HG03442 (cell line): Measurements from ENCODE around the gene UBQLN1.
A peak's percentile ranks its signal among the peaks of the same experiment; 100 is the strongest.

Experiments used
- ATAC-seq: cut with Tn5 transposase; IDR thresholded peaks from one replicate; pipeline ENCODE4 v1.9.1; 2021; ENCODE audit warnings: mild to moderate bottlenecking, moderate library complexity; ENCODE audit not compliant: unreplicated experiment

UBQLN1 gene

GRCh38 chr9:83698976-83699585 is 8.7 kb downstream of the UBQLN1 start:
- peak; percentile 32 for ATAC-seq

DNA sequence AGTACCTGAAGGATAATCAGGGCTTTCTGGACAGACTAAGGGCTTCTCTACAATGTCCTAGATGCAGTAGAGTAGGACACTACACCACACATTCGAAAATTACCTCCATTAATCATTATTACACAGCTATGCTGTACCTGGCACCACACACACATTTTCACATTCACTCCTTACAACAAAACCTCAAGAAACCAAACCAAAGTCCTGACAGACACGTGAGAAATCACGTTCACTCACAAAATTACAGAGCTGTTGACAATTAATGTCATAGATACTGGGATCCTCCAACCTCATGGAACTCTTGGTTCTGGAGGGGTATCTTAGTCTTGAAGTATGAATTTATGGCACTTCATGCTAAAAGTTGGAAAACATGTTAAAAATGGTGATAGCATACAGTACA is 16.3 kb downstream of the UBQLN1 start:
- no peak for ATAC-seq

DNA sequence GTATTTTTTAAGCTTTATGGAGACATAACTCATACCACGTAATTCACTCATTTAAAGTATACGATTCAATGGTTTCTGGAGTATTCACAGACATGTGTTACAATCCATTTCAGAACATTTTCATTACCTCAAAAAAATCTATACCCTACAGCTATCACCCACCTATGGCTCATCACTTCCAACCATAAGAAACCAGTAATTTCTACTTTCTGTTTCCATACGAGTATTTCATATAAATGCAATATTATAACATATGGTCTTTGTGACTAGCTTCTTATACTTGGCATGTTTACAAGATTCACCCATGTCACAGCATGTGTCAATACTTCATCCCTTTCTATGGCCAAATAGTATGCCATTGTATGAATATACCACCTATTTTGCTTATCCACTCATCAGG is 18.8 kb downstream of the UBQLN1 start:
- no peak for ATAC-seq

DNA sequence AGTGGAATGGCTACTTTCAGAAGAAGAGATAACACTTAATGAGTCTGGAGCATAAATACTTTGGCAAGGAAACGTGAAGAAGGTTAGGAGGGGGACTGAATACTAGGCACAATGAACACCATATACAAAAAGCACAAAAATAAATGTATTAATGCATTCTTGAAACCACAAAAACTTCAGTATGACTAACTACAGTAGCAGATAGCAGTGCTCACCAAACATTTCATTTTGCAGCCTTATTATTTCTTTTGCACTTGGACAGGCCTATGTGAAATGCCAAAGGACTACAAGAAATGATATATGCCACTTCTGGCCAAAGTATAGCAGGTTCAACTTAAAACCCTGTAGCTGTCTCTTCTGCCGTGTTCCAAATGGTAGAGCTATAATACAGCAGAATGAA is 26.3 kb downstream of the UBQLN1 start:
- no peak for ATAC-seq

DNA sequence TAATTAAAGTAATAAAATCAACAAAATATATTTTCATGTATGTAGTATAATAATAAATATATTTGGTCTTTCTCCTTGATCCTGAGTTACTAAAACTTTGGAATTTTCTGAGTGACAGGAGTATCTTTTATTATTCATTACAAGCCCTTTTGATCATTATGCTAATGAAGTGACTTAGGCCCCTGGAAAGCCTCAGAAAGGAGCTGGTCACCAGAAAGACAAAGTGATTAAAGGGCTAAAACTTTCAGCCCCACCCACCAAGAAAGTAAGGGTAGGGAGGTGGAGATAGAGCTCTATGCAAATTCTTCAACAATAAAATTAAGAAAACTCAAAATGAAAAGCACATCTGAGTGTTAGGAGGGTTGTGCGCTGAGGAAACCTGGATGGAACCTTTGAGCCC is 27.5 kb downstream of the UBQLN1 start:
- no peak for ATAC-seq

DNA sequence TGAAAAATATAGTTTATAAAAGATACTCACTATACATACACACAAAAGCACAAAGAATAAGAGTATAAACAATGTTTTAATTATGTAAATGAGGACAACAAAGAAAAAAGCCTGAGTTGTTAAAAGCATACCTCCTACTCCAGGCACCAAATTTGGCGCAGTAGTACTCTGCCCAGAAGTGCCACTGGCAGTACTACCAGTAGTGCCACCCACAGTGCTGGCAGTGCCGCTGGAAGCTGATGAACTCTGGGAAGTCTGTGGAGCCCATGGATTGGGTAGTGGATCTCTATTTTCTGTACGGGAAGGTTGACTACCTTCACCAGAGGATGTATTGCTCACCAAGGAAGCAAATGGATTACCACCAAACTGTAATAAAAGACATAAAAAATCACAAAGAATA is 30.2 kb downstream of the UBQLN1 start:
- no peak for ATAC-seq

- no peak for ATAC-seq
Observed at GRCh38 chr9:83675466-83675865, 32.3 kb downstream of the UBQLN1 start.

GRCh38 chr9:83671451-83671850 is 36.3 kb downstream of the UBQLN1 start:
- no peak for ATAC-seq

DNA sequence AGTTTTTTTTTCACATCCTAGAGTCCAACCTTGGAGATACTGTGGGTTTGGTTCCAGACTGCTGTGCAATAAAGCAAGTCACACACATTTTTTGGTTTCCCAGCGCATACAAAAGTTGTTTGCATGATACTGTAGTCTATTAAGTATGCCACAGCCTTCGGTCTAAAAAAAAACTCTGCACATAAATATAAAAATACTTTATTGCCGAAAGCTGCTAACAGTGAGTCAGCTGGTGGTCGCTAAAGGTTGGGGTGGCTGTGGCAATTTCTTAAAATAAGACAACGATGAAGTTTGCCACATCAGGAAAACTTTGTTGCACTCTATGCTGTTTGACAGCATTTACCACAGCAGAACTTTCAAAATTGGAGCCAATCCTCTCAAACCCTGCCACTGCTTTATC is 37.4 kb downstream of the UBQLN1 start:
- no peak for ATAC-seq

DNA sequence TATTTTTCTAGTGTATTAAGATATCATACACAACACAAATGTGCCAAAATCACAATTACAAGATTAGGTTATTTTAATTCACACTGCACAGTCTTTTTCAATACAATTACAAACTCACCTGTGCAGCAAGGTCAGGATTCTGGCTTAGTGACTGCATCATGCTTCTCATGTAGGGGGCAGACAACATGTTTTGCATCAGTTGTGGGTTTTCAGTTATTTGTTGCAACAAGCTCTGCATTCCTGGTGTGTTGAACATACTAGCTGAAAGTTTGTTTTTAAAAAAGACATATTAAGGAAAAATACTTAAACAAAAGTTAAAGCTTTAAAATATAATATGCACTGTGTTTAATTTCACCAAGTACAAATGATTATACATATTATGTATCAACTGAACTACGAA is 38.7 kb downstream of the UBQLN1 start:
- no peak for ATAC-seq

DNA sequence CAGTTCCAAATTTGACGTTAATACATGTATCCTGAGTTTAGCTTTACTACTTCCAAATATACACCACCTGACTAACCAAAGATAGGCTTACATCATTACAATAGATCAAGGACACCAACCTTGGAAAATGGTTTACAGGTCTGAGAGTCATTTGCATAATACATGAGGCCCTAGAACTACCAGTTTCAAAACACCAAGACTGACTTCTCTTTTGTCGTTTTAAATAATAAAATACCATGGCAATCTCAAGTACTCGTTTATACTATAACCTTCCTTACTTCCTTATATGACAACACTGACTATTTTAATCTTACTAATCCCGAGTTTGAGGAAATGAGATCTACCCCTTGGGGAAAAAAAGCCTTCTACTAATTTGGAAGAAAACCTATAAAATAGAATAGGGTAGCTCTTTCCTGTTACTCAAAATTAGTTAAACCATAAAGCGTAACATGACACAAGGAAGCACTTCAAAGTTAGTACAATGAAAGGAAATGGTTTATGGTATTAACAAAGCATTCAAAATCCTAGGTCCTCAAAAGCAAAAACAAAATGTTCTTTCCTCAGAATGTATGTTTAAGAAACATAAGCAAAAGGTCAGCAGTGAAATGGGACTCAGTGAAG is 42.1 kb downstream of the UBQLN1 start:
- peak; percentile 83 for ATAC-seq

- no peak for ATAC-seq
Observed at GRCh38 chr9:83662933-83663332, 44.8 kb downstream of the UBQLN1 start.

- peak; percentile 56 for ATAC-seq
Observed at GRCh38 chr9:83656952-83657351, 50.8 kb downstream of the UBQLN1 start.

GRCh38 chr9:83656032-83656680 is 51.6 kb downstream of the UBQLN1 start:
- peak; percentile 48 for ATAC-seq

DNA sequence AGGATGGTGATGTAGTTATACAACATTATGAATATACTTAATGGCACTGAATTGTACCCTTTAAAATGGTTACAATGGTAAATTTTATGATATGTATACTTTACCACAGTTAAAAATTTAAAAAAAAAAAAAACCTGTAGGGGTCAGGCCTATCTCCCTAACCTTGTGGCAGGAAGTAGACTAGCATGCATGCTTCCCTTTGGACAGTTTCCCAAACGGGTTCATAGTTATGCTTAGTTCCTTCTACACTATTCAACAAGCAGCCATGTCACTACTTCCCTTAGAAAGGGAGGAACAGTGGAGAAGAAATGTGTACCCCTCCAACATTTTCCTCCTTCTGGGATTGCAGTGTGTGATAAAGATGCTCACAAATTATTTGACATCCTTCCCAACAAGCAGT is 52.3 kb downstream of the UBQLN1 start:
- ATAC-seq = no peak

- no peak for ATAC-seq
Observed at GRCh38 chr9:83652433-83652832, 55.3 kb downstream of the UBQLN1 start.

GRCh38 chr9:83651558-83651957 is 56.2 kb downstream of the UBQLN1 start:
- ATAC-seq = no peak

DNA sequence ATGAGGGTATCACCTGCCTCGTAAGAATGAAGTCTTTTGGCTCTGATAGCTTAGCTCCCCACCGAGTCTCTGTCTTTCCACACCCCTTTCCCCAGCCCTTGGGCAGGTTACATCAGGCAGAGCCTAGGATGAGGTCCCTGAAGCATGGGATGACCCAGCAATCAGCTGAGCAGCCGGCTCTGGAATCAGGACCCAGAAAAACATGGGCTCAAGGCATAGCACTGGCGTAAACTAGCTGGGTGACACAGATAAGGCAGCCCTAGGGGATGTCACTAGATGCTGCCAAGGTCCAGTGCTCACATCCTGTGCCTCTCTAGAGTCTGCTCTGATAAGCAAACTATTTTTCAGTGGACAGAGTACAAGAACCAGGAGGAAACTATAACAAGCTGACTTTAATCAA is 58.2 kb downstream of the UBQLN1 start:
- no peak for ATAC-seq

DNA sequence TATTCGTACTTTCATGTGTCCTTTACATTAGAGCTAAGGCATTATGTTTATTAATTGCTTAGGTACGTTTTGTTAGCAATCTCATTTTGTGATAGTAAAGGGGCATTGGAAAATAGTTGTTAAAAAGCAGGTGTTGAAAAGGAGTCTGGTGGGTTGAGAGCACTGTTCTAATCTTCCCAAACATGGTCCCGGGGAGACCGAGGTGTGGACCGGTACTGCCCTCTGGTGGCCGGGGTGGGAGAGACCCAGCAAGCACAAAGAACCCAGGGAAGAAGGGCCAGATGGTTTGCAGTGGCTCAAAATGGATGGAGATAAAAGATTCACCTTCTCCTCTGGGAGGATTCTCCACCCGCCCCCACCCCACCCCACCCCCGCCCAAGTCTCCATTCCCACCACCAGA is 58.7 kb downstream of the UBQLN1 start:
- peak; percentile 62 for ATAC-seq

- ATAC-seq = no peak
Observed at GRCh38 chr9:83646500-83647239, 61.1 kb downstream of the UBQLN1 start.

DNA sequence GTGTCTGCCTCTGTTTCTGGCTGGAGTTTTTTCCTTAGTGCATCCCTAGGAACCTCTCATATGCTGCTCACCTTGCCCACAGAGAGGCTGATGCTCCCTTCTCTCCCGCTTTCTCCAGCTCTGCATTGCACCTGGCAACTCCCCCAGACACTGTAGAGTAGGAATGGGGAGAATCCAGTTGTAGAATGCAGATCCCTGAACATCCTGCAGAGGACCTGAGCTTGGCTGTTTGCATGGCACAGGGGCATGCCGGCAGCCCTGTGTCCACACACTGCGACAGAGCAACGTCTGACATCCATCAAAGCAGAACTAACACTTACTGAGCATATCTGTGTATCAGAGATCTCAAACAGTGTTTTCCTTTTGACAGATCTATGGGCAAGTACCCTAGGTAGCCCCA is 65.0 kb downstream of the UBQLN1 start:
- ATAC-seq = no peak

GRCh38 chr9:83639266-83639665 is 68.5 kb downstream of the UBQLN1 start:
- no peak for ATAC-seq
